Neural crest cell (in vitro differentiated cells): ENCODE measurements around the gene RASGRP2. TPM values are rescaled to one million over a fixed set of nuclear protein-coding genes. Genes with fewer than 3 reads are reported as not detected.

Experiments
- DNase-seq: peaks from one replicate; pipeline ENCODE4 v3.0.0; 2021; ENCODE audit warnings: low read depth, mixed read lengths, low spot score
- H3K27ac Mint-ChIP-seq: one replicate; pipeline ENCODE4 v1.8.0; 2021; ENCODE audit warnings: mild to moderate bottlenecking, mixed read lengths; ENCODE audit not compliant: unreplicated experiment
- H3K27me3 Mint-ChIP-seq: 2 replicates; pipeline ENCODE4 v1.8.0; 2021; ENCODE audit warnings: low read depth, mild to moderate bottlenecking, mixed read lengths
- H3K36me3 Mint-ChIP-seq: 2 replicates; pipeline ENCODE4 v1.8.0; 2021; ENCODE audit warnings: low read depth, mild to moderate bottlenecking, mixed read lengths
- H3K4me1 Mint-ChIP-seq: 2 replicates; pipeline ENCODE4 v1.8.0; 2021; ENCODE audit warnings: mixed read lengths
- H3K4me3 Mint-ChIP-seq: one replicate; pipeline ENCODE4 v1.8.0; 2021; ENCODE audit warnings: mild to moderate bottlenecking, mixed read lengths
- H3K9me3 Mint-ChIP-seq: 2 replicates; pipeline ENCODE4 v1.8.0; 2021; ENCODE audit warnings: mixed read lengths
- total RNA-seq: library from RNA; stranded (reverse); gene quantifications from 2 replicates; pipeline ENCODE4 v1.2.1, GENCODE V29; 2021
- TF ChIP-seq, protein P1 (sequence below): fragments of 200-600 bp; sonication (generic); conservative IDR thresholded peaks from 2 replicates; pipeline ENCODE4 v1.5.0; 2021; ENCODE audit warnings: antibody characterized with exemption, mild to moderate bottlenecking

Gene RASGRP2
- total RNA-seq, 1 donor from 2014 or later, result 0.93 TPM

DNA sequence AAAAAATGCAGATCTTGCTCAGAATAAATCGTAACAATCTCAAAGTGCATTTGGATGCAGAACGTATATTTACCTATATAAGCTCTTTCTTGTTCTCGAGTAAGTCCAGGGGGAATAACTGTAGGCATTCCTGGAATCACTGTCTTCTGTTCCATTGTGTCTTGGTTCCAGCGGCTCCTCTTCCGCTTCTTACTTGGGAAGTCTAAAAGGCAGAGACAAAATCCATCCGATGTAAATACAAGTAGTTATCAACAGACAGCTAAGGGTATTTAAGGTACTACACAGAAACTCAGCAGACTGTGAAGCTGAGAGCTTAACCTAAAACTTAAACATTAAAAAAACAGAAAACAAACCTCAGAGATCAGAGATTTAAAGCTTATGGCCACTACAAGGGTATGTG is 32.5 kb upstream of the RASGRP2 start:
- TF ChIP-seq, protein P1, sequence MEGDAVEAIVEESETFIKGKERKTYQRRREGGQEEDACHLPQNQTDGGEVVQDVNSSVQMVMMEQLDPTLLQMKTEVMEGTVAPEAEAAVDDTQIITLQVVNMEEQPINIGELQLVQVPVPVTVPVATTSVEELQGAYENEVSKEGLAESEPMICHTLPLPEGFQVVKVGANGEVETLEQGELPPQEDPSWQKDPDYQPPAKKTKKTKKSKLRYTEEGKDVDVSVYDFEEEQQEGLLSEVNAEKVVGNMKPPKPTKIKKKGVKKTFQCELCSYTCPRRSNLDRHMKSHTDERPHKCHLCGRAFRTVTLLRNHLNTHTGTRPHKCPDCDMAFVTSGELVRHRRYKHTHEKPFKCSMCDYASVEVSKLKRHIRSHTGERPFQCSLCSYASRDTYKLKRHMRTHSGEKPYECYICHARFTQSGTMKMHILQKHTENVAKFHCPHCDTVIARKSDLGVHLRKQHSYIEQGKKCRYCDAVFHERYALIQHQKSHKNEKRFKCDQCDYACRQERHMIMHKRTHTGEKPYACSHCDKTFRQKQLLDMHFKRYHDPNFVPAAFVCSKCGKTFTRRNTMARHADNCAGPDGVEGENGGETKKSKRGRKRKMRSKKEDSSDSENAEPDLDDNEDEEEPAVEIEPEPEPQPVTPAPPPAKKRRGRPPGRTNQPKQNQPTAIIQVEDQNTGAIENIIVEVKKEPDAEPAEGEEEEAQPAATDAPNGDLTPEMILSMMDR, result no peak

DNA sequence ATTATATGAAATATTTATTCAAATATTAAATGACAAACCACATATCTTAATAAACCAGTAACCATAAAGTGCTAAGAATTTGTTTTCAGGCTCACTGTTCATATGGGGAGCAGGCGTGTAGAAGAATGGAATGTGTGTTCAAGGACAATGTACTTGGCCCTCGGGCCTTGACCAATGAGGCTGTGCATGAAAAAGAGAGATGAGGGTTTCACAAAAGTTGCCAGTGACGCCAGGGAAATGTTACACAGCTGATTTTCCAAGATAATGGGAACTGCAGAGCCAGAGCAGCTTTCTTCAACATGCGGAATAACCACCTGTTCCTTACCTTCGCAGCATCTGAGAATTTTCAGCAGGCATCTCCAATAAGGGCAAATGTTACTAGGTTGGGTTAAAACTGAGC is 30.2 kb upstream of the RASGRP2 start:
- Mint-ChIP-seq H3K27ac (no peak overlapping the region), H3K4me3 (peak overlapping the region; percentile 98), H3K36me3 (peaks cover 57% of the 10 kb centered on the region), H3K9me3 (no peaks in the 10 kb centered on the region), H3K4me1 (peaks cover 63% of the 10 kb centered on the region), H3K27me3 (peaks cover 5% of the 10 kb centered on the region)
- TF ChIP-seq, protein P1, result no peak
- no peak for DNase-seq

More for the DNA sequence above, 32.5 kb upstream of the RASGRP2 start:
- no peaks in the 10 kb centered on the region for H3K9me3 Mint-ChIP-seq
- H3K36me3 Mint-ChIP-seq, result peaks cover 41% of the 10 kb centered on the region
- H3K27me3 Mint-ChIP-seq, result peaks cover 5% of the 10 kb centered on the region
- H3K27ac Mint-ChIP-seq, result no peak overlapping the region
- H3K4me3 Mint-ChIP-seq, result peak overlapping the region; percentile 98
- H3K4me1 Mint-ChIP-seq, result peaks cover 62% of the 10 kb centered on the region
- DNase-seq, result no peak

DNA sequence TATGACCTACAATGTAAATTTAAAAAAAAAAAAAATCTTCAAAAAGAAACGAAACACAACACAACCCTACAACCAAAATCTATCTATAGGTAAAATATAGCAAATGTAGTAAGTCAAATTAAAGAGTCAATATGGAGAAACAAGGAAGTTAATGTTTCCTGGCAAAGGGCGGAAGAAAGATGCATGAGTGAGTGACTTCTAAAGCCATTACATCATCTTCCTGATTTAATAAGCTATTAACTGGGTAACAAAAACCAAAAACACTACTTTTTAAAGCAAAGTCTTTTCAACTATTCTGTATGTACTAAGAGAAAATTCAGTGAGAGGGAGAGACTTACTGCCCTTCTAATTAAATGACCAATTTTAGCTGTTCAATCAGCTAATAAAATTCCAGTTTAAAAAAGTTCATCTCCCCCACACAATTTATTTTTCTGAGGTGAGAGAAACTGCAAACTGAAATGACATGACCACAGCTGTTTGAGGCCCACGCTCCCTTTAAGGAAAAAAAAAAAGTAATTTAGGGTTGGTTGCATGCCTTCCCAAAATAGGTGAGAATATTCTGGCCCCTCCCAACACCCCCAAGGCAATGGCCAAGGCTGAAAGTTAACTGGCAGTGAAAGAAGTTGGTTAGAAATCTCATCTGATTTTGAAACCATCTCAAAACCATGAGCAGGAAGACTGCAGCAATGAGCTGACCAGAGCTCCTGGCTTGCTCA is 28.5 kb upstream of the RASGRP2 start:
- Mint-ChIP-seq H3K9me3 (no peaks in the 10 kb centered on the region), H3K4me1 (peaks cover 63% of the 10 kb centered on the region), H3K4me3 (peak overlapping the region; percentile 37), H3K27me3 (peaks cover 2% of the 10 kb centered on the region), H3K27ac (no peak overlapping the region), H3K36me3 (peaks cover 71% of the 10 kb centered on the region)
- no peak for DNase-seq
- TF ChIP-seq, protein P1, result no peak

DNA sequence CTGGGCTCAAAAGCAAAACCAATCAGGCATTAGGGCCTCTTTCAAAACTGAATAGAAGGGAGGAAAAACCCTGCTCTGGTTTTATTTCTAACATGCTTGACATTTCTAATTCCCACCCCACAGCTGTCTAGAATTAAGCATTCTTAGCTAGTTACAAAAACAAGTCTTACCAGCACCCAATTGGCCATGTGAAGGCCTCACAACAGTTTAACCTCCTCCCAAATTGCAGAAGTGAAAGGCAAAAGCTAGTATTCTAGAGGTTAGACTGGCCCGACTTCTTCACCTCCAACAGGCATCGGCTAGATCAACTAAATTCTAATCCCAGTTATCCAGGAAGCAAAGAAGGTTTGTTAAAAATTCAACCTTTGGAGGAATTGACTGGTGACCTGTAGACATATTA is 27.9 kb upstream of the RASGRP2 start:
- Mint-ChIP-seq H3K4me1 (peaks cover 57% of the 10 kb centered on the region), H3K27ac (no peak overlapping the region), H3K36me3 (peaks cover 69% of the 10 kb centered on the region), H3K4me3 (peak overlapping the region; percentile 56), H3K9me3 (no peaks in the 10 kb centered on the region), H3K27me3 (peaks cover 2% of the 10 kb centered on the region)
- no peak for DNase-seq
- TF ChIP-seq, protein P1, result no peak

DNA sequence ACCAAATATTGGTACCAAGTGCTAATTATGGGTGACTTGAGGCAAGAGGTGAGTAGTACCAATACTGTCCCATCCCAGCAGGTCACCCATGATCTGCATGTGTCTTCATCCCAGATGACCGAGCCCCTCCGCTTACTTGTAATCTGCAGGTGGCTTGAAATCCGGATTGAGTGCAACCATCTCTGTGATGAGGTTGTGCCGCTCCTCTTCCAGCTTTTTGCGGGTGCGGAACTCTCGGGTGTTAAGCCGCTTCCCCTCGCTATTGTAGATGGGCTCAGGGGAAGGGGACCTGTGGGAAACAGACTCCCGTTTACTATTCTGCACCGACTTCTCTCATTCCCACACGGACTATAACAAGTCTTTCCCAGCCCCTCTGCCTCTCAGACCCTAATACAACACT is 26.2 kb upstream of the RASGRP2 start:
- peak overlapping the region; percentile 5 for H3K4me3 Mint-ChIP-seq
- H3K36me3 Mint-ChIP-seq, result peaks cover 63% of the 10 kb centered on the region
- TF ChIP-seq, protein P1, result no peak
- H3K27me3 Mint-ChIP-seq, result peaks cover 2% of the 10 kb centered on the region
- H3K4me1 Mint-ChIP-seq, result peaks cover 45% of the 10 kb centered on the region
- H3K9me3 Mint-ChIP-seq, result no peaks in the 10 kb centered on the region
- DNase-seq, result no peak
- H3K27ac Mint-ChIP-seq, result no peak overlapping the region
